ENCODE results near the gene HSPG2.
A peak's percentile ranks its signal among the peaks of the same experiment; 100 is the strongest.
"Not testable (repeated sequence)": the region's sequence is repeated elsewhere in the genome, so short reads cannot be mapped to it uniquely, and the experiment has no call there.

HSPG2 gene

DNA sequence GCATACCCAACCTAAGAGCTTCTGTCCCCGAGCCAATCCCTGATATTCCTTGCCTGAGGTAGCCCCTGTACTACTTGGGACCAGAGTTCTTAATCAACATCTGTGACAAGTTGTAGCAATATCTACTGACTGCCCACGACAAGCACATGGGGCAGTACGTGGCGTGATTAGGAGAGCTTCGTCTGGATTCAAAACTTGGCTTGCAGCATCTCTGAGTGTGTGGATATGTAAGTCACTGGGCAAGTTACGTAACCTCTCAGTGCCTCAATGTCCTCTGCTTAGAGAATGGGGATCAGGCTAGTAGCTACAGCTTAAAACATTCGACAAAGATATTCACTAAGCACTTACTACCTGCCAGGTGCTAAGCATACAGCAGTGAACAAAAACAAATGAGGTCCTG lies 5.0 kb downstream of the HSPG2 start:
- DNase-seq (ENCODE audit: low spot score): no peak

DNA sequence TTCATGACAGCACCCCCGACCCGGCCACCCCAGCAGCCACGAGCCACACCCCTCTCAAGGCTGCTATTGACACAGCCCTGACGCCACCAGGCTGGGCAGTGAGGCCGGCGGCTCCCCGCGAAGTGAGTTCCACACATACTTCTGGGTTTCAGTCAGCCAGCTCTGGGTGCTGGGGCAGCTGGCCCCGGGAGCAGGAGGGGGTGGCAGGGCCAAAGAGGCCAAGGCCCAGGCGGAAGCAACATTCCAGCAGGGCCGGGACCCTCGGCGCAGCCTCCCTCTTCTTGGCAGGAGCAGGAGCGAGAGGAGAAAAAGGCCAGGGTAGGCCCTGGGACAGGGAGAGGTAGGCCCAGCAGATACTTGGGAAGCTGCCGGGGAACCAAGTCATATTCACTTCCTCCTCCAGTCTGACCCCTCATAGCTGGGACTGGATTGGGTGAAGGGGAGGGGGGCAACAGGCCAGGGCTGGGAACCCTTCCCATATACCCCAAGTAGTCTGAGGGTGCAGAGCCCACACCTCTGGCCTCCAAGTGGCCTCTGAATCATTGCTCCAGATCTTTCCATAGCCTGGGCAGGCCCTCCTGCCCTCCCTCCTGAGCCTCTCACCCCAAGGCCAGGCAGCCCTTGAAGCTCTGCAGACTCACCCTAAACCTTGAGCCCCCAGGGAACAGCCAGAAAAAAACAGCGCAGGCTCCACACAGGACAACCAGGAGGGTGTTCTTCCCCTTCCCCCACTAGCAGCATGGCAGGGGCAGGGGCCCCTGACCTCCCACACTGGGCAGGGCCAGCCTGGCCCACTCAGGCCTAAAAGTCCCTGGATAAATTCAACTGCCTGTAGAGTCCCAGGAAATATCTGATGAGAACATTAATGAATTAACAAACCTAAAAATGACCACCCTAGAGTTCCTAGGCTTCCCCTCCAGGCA lies 5.7 kb downstream of the HSPG2 start:
- DNase-seq (ENCODE audit: low spot score): peak; percentile 69

DNA sequence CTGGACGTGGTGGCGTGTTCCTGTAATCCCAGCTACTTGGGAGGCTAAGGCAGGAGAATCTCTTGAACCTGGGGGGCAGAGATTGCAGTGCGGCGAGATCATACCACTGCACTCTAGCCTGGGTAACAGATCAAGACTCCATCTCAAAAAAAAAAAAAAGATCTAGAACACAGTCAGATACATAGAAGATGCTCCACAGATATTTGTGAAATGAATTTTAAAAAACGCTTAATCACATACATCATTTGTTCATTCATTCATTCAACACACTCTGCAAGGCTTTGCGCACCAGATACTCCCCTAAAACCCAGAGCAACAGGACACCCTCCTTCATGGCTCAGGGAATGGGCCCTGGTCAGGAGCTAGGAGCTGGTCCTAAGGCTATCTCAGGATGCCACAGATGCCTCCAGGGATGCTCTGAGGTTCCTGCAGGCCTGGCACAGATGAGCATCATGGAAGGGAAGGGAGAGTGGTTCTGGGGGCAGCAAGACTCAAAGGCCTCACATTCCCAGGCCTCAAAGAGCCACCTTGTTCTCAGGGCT lies 6.4 kb downstream of the HSPG2 start:
- no peak for DNase-seq (ENCODE audit: low spot score)

DNA sequence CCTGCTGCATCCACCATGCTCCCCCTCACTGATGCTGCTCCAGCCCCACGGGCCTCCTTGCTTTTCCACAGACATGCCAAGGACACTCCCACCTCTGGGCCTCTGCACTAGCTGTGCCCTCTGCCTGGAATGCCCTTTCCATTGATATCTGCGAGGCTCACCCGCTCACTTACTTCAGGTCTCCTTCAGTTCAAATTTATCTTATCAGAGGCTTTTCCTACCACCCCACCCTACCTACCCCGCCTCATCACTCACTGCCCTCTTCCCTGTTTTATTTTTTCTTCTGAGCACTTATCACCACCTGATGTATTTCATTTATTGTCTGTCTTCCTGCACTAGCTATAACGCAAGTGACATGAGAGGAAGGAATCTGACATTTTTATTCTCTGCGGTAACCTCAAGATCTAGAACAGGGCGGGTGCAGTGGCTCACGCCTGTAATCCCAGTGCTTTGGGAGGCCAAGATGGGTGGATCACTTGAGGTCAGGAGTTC lies 7.0 kb downstream of the HSPG2 start:
- no peak for DNase-seq (ENCODE audit: low spot score)

DNA sequence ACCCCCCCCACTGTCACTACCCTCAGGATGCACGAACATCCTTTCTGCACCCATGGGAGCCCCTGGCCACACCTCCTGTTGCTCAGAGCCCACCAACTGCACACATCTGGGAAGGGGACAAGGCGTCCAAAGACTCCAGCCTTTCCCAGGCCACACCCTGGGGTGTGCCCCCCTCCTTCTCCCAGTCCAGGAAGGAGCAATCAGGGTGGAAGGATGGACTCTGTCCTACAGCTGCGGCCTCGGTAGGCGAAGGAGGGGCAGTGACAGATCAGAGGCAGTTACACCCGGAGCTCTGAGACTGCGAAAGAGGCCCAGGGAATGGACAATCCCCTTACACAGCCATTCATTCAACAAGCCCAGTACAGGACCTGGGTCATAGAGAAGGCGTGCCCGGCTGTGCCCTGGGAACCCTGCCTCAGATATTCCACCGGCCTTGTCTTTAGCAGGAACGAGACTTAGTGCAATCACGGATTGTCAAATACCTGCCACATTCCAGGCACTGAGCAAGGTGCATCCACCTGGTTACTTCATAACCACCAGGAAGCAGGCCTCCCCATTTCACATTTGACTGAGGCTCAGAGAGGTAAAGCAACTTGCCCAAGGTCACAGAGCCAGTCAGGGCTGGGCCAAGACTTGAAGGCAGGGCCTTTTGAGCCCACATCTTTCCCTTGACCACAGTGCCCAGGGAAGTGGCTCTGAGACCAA lies 9.4 kb downstream of the HSPG2 start:
- DNase-seq (ENCODE audit: low spot score): no peak

DNA sequence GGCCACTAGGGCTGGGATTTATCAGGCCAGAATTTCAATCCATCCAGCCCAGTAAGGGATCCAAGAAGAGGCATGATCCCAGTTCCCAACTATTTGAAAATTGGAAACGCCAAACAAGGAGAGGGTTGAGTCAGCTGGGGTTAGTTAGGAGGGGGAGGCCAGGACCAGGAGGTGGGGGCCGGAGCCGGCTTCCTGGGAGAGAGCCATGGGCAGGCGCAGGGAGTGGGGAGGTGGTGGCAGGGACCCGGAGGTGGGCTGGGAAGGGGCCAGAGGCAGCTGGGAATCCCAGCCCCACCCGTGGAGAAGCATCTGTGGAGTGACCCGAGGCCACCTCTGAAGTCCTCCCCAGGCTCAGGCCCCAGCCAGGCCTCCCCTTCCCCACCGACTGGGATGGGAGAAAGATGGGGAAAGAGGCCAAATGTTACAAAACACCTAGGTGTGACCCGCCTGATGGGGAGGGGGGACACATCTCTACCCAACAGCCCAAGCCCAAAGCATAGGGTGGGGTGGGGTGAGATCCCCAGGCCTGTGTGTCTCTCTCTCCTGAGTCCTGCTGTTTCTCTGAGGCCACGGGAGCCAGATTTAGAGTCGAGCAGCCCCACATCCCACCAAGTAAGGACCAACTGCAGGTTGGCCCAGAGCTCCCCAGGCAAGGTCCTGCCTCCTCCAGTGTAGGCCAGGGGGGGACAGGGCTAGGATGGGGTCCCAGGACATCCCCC lies 10.1 kb downstream of the HSPG2 start:
- DNase-seq (ENCODE audit: low spot score): no peak

DNA sequence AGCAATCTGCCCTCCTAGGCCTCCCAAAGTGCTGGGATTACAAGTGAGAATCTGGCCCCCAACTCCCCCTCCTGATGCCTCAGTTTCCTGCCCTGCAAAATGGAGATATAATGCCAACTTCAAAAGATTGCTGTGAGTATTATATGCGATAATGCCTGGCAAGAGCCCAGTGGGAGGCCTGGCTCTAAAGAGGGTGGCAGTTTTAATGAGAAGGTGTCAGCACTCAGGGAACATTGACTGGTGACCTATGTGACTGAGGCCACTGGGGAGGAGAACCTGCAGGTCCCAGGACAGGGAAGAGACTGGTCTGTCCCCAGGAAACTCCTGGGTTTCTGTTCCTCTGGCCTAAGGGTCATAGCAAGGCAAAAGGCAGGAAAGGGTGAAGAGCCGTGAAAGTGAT lies 11.0 kb downstream of the HSPG2 start:
- no peak for DNase-seq (ENCODE audit: low spot score)

DNA sequence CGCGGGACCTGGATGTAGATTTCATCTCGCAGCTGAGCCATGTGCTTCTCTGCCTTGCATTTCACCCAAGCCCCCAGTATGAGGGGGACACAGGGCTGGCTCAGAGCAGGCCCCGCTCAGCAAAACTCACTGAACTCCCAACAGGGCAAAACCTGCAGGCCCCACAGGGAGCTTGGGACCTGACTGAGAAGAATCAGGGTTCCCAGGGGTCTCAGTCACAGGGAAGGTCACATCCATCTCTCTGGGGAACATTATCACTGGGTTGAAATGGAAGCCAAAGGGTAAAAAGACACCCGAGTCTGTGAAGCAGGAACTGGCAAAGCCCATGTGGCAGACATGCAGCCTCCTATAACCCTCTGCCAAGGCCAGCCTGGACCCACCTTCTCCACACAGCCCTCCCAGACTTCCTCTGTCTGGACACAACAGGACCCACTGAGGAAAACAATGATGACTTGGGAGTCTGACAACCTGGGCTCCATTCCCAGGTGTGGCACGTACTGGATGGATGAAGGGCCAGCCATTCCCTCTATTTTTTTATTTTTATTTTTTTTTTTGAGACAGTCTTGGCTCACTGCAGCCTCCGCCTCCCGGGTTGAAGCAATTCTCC lies 11.7 kb downstream of the HSPG2 start:
- DNase-seq (ENCODE audit: low spot score): no peak

DNA sequence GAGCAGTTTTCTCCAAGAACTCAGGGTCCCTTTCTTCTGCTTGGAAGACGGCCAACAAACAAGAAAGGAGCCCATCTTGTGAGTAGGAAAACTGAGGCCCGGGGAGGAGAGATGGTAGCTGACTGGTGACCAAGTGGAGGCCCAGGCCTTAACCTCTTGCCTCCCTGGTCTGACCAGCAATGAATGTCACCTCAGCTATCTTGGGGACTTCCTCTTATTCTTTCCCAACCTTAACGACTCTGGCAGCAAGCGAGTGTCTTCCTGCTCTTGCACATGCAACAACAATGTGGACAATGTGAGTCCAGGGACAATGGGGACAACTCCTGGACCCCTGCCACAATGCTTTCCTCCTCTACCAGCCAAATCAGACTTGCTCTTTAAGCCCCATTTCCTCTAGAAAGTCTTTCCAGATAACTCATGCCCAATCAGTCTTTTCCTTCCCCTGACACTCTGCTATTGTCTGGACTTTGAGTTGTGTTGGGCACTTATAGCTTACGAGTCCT lies 12.6 kb downstream of the HSPG2 start:
- DNase-seq (ENCODE audit: low spot score): no peak

DNA sequence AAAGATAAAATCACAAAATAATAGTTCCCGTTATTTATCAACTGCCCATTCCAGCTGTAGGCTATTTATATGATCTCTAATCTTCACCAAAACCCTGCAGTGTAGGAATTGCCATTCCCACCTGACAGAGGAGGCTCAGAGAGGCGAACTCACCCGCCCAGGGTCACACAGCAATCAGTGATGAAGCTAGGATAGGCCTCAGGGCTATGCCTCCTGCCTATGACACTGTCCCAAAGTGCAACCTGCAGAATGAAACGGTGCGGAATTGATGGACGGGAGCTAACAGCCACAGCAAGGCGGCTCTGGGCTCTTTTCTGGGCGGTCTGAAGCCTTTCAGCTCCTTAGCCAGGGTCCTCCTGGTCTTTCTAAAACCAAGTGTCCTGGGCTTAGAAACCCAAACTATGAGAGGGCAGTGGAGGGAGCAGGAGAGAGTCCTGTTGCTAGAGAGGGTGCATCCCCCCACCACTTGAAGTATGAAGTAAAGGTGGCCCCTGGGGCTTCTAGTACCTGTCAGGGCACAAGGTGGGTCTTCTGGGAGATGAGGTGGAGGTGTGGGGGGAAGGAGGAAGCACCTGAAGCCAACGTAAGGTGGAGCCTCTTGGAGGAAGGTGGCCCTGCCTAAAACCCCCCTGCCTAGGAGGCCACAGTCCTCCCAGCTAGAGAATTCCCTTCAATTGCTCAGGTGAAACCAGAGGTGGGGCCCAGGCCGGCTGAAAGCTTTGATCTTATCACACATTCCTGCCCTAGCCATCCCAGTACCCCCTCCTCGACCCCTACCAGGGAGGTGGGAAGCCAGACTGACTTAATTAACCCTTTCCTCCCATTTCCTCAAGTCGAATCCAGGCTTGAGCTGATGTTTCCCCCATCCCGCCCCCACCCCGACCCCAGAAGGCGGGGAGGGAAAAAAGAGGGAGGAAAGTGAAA lies 14.8 kb downstream of the HSPG2 start:
- no peak for DNase-seq (ENCODE audit: low spot score)

DNA sequence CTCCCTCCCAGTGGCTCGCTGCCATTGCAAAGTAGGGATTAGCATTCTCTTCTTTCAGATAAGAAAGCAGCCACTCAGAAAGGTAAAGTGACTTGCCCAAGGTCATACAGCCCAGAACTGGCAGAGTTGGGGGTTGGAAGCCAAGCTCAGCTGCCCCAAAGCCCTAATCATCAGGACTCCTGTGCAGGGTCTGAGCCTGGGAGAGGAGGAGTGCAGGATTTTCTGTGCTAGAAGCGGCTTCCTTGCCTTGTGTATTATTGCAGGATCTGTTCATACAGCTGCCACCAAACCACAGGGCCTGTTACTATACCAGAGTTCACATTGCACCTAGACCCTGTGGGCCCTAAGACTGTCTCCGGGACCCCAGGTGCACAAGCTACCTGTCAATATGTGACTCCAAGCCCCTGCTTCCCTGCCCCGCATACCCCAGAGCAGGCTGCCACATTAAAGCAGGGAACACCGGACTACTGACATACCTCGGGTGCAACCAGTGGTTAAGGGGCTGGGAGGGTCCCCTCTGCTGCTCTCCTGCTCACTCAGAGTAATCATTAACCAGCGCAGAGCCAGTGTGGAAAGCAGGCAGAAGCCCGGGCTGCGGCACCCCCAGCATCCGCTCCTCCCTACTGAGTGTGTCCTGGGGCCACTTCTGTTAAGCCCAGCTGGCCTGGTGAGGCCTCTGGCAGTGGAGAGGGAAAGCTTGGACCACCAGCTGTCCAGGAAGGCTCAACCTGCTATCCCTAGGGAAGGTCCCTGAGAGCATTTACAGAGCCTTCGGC lies 15.8 kb downstream of the HSPG2 start:
- DNase-seq (ENCODE audit: low spot score): peak; percentile 89

DNA sequence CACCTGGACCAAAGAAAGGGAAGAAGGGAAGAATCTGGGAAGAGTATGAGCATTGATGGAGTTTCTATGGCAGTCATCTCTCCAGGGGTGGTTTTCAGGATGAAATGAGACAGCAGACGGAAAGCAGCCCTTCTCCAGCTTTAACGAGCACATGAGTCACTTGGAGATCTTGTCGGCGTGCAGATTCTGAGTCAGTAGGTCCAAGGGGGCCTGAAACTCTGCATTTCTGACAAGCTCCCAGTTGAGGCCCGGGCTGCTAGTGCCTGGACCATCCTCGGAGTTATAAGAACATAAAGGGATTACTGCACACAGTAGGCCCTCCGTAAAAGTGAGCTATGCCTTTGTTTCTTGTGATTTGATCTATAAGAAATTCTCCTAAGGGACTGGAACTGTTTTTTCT lies 17.6 kb downstream of the HSPG2 start:
- DNase-seq (ENCODE audit: low spot score): no peak

DNA sequence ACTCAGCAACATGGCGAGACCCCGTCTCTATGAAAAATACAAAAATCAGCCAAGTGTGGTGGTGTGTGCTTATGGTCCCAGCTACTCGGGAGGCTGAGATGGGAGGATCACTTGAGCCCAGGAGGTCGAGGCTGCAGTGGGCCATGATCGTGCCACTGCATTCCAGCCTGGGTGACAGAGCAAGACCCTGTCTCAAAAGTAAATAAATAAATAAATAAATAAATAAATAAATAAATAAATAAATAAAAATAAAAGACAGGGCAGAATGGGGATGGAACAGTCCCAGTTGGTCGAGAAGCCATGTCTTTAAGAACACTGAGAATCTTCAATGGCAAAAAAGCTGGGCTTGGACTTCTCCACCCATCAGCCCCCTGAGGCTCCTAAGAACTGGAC lies 19.9 kb downstream of the HSPG2 start:
- DNase-seq (ENCODE audit: low spot score): not testable (repeated sequence)

DNA sequence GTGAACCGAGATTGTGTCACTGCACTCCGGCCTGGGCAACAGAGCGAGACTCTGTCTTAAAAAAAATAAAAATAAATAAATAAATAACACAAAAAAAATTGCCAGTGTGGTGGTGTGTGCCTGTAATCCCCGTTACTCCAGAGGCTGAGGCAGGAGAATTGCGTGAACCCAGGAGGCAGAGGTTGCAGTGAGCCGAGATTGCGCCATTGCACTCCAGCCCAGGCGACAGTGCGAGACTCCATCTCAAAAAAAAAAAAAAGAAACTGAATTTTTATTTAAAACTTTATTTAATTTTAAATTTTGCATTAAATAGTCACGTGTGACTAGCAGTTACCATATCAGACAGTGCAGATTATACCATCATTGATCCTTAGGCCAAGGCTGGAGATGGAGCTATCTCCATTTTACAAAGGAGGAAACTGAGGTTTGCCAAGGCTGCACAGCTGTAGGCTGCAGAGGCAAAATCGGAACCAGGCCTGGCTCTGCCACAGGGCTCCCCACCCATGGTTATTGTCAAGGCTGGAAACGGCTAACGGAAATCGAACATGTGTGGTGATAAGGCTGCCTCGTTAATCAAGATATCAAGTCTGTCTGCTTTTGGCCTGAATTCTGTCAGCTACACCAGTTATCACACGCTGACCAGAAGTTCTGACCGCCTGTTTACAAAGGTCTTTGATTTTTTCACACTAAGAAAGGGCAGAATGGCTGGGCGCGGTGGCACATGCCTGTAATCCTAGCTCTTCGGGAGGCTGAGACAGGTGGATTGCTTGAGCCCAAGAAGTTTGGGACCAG lies 20.5 kb downstream of the HSPG2 start:
- no peak for DNase-seq (ENCODE audit: low spot score)

DNA sequence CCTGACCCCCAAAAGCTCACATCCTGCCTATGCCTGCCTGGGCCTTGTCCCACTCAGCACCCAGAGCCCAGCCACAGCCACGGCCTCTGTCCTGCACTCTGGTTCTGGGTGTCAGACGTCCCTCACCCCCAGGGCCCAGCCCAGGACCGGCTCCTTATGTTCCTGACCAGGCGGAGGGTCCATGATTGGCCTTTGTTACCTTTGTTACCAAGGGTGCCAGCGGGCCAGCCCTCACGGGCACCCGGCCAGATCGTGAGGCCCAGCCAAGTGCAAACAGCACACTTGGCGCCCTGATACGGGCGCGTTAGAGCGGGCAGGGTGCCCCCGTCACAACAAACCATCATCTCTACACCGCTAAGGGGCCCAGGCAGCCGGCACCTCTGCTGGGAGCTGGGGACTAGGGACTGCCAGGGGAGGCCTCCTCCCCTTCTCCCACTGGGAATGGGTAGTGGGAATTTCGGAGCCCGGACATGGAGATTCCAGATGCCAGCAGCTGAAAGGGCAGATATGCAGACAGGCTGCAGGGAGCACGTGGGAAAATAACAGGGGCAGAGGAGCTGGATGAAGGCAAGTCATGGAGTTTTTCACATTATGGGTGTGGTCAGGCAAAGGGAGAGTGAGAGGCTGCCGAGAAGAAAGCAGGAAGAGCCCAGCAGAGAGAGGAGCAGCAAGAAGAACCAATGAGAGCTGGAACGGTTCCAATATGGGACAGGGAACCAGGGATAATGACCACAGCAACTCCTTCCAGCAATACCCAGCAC lies 22.1 kb downstream of the HSPG2 start:
- DNase-seq (ENCODE audit: low spot score): no peak

DNA sequence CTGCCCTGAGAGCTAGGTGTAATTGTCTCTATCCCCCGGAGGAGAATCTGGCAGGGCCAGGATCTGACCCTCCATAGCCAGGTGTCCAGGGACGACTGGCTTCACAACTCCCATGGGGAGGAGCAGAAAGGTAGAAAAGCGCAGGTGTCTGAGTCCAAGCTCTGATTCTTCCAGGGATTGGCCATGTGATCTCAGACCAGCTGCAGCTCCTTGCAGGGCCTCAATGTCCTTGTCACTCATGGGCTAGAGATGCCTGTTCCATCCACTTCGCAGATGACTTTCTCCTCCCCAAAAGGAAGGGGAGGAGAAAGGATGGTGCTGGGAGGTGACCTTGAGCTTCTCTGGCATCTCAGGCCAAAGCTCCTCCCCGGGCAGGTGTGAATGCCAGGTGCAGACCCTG lies 22.7 kb downstream of the HSPG2 start:
- DNase-seq (ENCODE audit: low spot score): no peak

DNA sequence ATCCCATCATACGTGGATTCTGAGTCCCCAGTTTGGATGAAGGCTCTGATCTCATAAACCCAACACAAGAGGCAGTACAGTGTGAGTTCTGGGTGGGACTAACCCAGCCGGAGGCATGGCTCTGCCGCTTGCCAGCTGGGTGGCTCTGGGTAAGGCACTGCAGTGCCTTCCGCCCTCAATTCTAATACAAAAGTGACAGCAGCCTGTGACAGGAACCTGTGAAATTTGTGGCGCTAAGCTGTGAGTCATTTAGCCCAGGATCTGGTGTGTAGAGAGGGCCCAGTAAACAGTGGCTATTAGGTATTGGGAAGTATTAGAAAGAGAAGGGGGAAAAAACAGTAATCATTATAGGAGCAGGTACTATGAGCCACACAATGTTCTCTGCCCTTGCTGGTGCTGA lies 23.3 kb downstream of the HSPG2 start:
- DNase-seq (ENCODE audit: low spot score): no peak

DNA sequence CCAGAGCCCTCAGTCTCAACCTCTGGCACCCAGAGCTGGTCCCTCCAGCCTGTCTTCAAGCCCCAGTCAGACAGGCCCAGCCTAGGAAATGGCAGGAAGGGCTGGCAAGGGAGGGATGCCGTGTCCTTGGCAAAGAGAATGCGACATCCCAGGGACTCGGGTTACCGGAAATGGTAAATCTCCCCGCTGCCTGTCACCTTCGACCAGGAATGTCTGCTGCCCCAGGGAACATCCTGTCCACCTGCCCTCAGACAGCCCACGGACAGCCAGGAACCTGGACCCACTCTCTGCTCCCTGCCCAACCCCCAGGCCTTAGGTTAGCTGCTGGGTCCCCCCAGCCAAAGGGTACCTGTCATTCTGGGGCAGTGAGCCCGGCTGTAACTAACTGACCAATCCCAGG lies 23.9 kb downstream of the HSPG2 start:
- no peak for DNase-seq (ENCODE audit: low spot score)

Data from HuH-7.5 (cell line).